Kasumi-1 (cell line): ENCODE data around the gene NADSYN1.
A peak's percentile ranks its signal among the peaks of the same experiment; 100 is the strongest.

Source experiments
- DNase-seq, 2 experiments: peaks; one replicate each; lab custom pipeline; 2025; lab: John Stamatoyannopoulos, UW

Gene NADSYN1

GRCh38 chr11:71451596-71452198, 1.3 kb upstream of the NADSYN1 start:
- peak; percentile 48 to 56 for DNase-seq

GRCh38 chr11:71452199-71453036, 585 bp upstream of the NADSYN1 start:
- DNase-seq: peak; percentile 80 to 88

GRCh38 chr11:71453918-71454304, 908 bp downstream of the NADSYN1 start:
- DNase-seq: no peak

- no peak for DNase-seq
Measured at GRCh38 chr11:71454470-71455113, 1.6 kb downstream of the NADSYN1 start.

DNA sequence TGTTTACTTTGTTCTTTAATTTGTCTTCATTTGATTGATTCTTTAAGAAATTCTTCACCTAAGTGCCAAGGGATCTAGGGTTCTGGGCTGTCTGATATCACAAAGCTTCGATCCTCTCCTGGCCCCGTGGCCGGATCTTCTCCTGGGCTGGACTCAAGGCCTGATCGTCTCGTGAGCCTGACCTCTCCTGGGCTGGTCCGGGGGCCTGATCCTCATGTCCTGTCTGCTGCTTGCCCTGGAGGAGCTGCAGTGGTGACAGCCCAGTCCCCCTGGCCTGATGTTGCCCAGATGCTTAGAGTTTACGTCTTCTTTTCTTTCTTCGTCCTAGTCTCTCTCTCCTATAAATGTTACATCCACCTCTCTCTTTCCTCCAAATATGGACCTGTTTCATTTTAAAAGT, 3.3 kb downstream of the NADSYN1 start:
- no peak for DNase-seq

- no peak for DNase-seq
Measured at GRCh38 chr11:71456831-71457230, 3.8 kb downstream of the NADSYN1 start.

- DNase-seq: no peak
Measured at GRCh38 chr11:71458146-71459070, 5.4 kb downstream of the NADSYN1 start.

DNA sequence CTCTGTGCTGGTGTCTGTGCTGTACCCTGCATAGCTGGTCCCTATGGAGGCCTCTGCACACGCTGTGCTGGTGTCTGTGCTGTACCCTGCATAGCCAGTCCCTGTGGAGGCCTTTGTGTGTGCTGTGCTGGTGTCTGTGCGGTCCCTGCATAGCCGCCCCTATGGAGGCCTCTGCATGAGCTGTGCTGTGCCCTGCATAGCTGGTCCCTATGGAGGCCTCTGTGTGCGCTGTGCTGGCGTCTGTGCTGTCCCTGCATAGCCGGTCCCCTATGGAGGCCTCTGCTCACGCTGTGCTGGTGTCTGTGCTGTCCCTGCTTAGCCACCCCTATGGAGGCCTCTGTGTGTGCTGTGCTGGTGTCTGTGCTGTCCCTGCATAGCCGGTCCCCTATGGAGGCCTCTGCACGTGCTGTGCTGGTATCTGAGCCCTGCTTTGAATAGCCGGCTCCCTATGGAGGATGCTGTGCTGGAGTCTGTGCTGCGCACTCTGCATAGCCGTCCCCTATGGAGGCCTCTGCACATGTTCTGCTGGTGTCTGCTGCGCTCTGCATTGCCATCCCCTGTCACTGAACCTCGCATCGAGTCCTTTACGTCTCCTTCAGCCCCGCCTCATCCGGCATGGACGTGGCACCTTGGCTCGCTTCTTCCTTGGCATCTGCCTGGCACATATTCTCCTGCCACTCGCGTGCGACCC, 6.2 kb downstream of the NADSYN1 start:
- no peak for DNase-seq

DNA sequence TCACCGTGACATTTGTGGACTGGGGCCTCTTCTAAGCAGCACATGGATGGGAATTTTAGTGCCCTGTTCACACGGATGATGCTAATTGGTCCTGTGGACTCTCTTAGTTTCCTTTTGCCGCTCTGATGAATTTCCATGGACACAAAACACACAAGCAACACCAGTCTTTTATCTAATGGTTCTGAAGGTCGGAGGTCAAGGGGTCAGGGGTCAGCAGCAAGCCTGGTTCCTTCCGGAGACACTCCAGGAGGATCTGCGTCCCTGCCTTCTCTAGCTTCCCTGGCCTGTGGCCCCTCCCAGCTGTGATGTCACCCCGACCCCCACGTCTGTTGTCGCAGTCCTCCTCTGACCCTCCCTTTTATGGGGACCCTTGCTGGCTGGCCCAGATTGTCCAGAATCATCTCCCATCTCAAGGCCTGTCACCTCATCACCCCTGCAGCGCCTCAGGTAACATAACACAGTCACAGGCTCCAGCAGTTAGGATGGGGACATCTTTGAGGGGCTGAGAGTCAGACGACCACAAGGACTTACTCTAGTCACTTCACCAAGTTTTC, 6.8 kb downstream of the NADSYN1 start:
- DNase-seq: no peak

DNA sequence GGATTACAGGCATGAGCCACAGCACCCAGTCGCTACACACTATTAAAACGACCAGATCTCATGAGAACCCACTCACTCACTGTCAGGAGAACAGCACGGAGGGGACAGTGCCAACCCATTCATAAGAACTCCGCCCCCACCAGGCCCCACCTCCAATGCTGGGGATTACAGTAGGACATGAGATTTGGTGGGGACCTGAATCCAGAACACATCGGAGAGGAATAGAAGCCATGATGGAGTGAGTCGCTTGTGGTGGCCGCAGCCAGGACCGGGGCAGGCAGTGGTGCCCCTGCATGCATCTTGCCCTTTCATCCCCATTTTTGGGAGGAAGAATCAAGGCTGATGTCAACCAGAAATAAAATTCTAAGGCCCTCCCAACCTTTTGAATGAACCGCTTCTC, 8.7 kb downstream of the NADSYN1 start:
- no peak for DNase-seq

- no peak for DNase-seq
Measured at GRCh38 chr11:71462726-71463125, 9.7 kb downstream of the NADSYN1 start.

DNA sequence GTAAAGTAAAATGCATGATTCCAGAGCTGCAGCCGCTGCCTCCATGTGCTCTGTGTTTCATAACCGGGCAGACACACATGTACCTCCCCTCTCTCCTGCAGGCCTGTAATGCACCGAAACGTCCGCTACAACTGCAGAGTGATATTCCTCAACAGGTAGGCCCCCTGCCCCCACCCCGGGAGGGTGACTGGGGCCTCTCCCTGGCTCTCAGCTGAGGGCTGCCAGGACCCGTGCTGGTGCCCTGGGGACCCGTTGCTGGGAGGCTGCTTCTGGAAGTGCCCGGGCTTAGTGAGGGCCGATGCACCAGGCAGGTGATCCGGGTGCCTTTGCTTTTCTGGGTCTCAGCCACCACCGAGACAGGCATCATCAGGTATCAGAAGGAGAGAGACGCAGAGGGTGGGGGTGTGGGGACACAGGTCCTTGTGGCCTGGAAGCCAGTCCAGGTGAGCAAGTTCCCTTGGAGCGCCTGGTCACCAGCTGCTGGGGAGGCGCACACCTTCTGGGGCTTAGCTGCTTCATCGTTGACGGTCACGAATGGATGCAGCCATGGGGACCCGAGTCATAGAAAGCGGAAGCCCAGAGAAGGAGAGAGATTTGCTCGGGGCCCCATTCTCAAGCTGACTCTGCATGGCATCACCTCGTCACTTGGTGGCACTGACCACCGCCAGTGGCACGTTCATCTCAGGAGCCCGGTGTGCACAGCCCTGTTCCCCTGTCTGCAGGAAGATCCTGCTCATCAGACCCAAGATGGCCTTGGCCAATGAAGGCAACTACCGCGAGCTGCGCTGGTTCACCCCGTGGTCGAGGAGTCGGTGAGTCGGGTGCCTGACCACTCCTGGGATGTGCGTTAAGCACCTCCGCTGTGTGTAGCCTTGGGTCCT, 10.6 kb downstream of the NADSYN1 start:
- DNase-seq: no peak

GRCh38 chr11:71465054-71465453, 12.1 kb downstream of the NADSYN1 start:
- DNase-seq: no peak

- no peak for DNase-seq
Measured at GRCh38 chr11:71466358-71466757, 13.4 kb downstream of the NADSYN1 start.

DNA sequence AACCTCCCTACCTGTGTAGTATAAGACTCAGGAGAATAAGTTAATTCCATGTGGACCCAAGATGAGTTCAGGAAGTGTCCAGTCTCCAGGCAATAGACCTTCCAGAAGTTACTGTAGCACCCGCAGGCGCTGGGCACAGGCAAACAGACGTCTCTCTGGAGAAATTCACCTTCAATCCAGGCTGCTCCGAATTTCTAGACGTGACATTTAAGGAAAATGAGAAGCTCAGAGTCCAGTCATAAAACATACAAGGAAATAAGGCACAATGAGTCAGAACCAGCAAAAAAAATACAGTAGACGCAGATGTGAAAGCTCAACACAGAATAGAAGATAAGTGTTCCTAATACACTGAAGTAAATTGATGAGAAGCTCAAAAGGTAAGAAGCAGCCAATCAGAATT, 14.2 kb downstream of the NADSYN1 start:
- no peak for DNase-seq

DNA sequence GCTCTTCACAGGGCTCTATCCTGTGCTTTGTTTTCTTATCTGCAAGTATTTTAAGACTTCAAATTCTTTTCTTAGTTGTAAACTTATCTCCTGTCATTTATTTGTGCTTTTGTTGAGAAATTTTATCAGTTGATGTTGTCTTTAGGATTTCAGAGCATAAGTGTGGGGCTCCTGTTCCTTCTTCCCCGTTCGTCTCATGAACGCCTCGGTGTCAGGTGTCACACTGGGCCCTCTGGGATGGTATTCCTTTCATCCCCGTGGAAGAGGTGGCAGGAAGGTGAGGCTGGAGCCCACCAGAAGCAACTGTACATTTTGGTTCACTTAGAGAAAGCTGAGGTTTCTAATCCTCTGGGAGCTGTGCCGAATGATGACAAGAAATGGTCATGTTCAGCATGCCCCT, 17.9 kb downstream of the NADSYN1 start:
- no peak for DNase-seq

- no peak for DNase-seq
Measured at GRCh38 chr11:71472357-71472885, 19.4 kb downstream of the NADSYN1 start.

DNA sequence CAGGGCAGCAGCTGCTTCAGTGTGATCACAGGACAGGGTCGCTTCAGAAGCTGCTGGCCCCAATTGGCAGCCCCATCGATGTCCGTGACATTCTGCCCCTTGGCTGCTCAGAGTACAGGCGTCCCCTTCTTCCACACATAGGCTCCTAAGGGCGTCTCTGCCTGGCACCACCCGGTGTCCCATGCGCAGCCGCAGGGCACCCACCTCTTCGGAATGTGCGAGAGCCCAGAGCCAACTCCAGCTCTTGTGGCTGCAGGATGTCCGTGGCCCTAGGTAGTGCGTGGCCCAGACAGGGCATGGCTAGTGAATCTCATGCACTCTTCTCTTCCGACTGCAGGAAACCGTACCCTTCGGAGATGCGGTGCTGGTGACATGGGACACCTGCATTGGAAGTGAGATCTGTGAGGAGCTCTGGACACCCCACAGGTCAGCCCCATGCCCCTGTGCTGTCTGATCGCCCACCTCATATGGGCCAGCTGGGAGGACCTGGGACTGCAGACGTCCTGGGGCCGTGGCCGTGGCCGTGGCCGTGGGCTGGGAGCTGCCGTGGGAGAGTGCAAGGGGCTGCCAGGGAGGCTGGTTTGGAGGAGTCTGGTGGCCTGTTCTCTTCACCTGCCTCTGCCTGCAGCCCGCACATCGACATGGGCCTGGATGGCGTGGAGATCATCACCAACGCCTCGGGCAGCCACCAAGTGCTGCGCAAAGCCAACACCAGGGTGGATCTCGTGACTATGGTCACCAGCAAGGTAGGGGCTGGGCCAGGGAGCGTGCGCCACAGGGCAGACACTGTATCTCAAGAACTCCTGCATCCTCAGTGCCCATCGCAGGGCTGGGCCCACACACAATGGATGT, 20.2 kb downstream of the NADSYN1 start:
- DNase-seq: no peak

GRCh38 chr11:71473793-71474080, 20.7 kb downstream of the NADSYN1 start:
- no peak for DNase-seq
